Lower leg skin (tissue), 3 donors: ENCODE data around the gene AGT.

Experiments
- POLR2A ChIP-seq, 2 donors: fragments of 450-650 bp; IDR thresholded peaks; one replicate each; pipeline ENCODE4 v1.6.1; 2016 to 2017; ENCODE audit warnings: antibody characterized with exemption in 2 of 2, mild to moderate bottlenecking in 1 of 2, moderate library complexity in 1 of 2
- TF ChIP-seq, protein P1 (sequence below), 3 donors: fragments of 450-650 bp; IDR thresholded peaks; one replicate each; pipeline ENCODE4 v1.5.1; 2016; ENCODE audit warnings: antibody characterized with exemption in 3 of 3, mild to moderate bottlenecking in 3 of 3, moderate library complexity in 2 of 3

- TF ChIP-seq, protein P1, sequence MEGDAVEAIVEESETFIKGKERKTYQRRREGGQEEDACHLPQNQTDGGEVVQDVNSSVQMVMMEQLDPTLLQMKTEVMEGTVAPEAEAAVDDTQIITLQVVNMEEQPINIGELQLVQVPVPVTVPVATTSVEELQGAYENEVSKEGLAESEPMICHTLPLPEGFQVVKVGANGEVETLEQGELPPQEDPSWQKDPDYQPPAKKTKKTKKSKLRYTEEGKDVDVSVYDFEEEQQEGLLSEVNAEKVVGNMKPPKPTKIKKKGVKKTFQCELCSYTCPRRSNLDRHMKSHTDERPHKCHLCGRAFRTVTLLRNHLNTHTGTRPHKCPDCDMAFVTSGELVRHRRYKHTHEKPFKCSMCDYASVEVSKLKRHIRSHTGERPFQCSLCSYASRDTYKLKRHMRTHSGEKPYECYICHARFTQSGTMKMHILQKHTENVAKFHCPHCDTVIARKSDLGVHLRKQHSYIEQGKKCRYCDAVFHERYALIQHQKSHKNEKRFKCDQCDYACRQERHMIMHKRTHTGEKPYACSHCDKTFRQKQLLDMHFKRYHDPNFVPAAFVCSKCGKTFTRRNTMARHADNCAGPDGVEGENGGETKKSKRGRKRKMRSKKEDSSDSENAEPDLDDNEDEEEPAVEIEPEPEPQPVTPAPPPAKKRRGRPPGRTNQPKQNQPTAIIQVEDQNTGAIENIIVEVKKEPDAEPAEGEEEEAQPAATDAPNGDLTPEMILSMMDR (IDR thresholded peaks at IDR 0.05) = no peak
- no peak for TF ChIP-seq POLR2A (IDR thresholded peaks at IDR 0.05)
Measured at GRCh38 chr1:230679825-230680224, 34.1 kb downstream of the AGT start.
